GM18858 (cell line): ENCODE results near the gene NEK2.
"Not testable (repeated sequence)": the region's sequence is repeated elsewhere in the genome, so short reads cannot be mapped to it uniquely, and the experiment has no call there.

ENCODE experiments used
- ATAC-seq: cut with Tn5 transposase; IDR thresholded peaks from one replicate; pipeline ENCODE4 v1.9.1; 2021; ENCODE audit not compliant: unreplicated experiment

NEK2 gene

DNA sequence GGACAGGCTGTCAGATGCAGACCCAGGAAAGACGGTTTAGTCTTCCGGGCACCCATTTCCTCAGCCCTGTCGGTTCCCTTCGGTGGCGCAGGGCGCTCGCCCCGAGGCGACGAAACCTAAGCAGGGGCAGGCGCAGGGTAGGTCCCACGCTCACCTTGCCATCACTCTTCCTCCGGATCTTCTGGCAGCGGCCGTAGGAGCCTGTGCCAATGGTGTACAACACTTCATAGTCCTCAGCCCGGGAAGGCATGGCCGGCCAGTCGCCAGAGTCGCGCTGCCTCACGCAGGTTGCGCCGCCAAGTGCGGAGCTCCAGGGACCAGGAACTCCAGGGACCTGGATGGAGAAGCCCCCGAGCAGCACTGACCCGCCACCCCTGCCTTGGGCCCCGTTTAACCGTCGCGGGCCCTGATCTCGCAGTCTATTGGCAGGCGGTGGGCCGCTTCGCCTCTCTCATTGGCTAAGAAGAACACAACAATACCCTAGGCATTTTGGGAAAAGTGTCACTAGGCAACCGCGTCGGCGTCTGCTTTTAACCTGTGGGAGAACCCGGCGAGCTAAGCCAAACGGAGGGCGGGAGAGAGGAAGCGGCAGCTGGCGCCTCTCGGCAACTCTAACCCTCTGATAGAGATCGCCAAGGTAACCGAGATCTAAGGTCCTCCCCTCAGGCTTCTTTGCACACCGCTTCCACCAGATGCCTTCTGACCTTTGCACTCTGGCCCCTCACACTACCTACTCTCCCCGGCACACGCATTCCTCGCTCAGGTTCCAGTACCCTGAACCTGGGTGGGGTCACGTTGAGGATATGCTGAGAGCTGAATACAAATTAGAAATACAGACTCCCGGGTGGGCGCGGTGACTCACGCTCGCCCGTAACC is at the start of gene NEK2:
TSS of gene NEK2 (minus strand) at position 392 of the 876 bp plus-strand sequence. CDS start at position 250, 142 bp downstream.
- ATAC-seq, result peak; percentile 93

DNA sequence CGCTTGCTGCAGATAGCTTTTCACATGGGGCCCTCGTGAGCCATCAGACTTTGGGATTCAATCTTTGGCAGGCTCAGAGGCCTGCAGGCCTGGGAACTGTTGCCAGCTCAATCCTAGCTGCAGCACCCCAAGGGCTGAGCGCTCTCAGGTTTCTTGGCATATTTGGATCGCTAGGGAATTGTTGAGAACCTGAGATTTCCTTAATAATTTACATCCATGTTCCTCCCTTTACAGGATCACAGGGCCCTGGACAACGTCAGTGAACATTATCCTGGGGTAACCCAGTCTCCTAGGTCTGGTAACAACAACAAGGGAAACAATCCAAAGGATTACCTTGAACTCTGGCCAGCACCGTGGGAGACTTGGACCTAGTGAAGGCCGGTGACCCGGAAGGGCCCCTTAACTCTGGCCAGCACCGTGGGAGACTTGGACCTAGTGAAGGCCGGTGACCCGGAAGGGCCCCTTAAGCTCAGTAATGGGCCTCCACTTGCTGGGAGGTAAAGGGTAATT is 49.3 kb upstream of the NEK2 start:
- no peak for ATAC-seq

DNA sequence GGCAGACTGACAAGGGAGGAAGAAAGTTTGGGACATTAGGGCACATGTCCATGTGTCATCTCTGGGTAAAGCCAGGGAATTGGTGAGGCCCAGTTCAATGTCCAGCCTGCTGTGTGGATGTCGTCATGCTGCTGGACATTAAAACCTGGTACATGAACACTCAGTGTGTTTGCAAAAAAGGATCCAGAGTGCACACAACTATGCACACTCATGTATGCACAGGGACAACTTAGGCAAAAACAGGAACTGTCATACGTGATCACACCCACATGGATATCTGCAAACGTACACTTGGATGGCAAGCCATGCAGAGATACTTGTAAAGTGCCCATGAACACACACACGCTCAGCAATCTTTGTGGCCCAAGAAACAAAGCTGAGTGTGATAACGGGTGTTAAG is 47.9 kb upstream of the NEK2 start:
- no peak for ATAC-seq

DNA sequence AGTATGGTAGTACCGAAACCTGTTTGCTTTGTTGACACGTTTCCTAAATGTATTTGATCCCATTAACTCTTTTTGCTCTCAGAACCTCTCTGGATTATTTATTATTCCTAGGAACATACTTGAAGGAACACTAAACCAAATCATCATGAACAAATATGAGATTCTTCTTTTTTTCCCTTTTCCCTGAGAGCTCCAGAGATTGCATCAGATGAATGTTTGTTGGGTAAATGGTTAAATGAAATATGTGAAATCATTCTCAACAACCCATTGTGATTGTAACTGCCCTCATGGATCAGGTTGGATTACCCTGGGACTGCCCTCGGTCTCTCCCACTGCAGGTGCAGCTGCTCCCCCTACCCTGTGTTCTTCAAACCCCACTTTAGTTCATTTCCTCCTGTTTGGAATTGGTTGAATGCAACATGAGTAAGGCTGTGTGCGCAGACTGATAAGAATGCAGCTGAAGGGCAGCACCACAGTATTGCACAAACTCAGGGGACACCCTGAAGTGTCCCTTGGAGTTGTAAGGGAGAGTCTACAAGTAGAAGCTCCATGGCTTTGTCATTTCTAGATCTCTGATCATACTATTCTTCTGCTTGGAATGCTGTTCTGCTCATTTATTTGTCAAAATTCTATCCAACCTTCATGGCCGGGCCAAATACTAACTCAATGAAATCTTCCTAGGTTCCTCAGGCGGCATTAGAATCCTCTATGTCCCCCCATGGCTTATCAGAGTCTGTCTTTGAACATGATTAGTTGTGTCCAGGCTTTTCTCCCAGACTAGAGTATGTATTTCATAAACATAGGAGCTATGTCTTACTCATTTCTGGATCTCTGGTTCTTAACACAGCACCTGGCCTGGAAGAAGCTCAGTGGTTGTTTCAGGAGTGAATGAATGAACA is 47.1 kb upstream of the NEK2 start:
- no peak for ATAC-seq

DNA sequence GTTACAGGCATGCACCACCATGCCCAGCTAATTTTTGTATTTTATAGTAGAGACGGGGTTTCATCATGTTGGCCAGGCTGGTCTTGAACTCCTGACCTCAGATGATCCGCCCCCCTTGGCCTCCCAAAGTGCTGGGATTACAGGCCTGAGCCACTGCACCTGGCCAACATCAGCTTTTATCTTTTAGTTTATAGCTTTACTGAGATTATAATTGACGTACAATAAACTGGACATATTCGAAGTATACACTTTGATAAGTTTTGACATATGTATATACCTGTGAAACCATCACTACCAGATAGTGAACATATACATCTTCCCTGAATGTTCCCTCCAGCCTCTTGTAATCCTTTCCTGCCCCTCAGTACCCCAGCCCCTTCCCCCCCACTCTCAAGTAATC is 41.1 kb upstream of the NEK2 start:
- ATAC-seq, result not testable (repeated sequence)

DNA sequence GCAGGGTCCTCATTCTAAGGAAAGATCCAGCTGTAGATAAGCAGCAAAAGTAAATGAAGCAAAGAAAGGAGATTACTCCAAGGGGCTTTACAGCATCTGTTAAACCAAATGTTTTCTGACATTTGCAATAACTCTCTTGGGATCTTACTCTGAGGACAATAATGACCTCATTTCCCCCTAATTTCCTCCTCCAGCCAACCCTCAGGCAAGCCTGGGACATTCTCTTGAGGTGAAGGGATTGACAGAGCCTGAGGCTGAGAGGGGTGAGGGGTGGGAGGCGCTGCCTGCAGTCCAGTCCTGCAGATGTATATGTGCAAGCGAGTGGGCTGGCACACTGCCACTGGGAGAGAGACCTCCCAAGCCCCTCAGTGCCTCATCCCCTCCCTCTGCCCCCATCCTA is 40.5 kb upstream of the NEK2 start:
- ATAC-seq, result no peak

DNA sequence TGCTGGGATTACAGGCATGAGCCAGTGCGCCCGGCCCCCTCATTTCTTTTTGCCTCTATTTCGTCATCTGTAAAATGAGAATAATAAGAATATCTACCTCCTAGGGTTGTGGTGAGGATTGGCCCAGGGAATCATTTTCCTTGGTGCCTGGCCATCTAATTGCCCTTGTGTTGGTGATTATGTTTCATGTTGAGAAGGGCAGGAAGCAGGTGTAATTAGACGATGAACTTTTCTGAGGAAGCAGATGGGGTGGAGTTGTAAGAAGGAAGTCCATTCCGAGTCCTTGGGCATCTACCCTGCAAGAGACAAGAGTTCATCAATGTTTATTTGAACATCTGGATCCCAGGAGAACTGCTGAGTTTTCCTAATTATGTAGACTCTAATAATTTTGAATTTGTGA is 38.7 kb upstream of the NEK2 start:
- no peak for ATAC-seq

DNA sequence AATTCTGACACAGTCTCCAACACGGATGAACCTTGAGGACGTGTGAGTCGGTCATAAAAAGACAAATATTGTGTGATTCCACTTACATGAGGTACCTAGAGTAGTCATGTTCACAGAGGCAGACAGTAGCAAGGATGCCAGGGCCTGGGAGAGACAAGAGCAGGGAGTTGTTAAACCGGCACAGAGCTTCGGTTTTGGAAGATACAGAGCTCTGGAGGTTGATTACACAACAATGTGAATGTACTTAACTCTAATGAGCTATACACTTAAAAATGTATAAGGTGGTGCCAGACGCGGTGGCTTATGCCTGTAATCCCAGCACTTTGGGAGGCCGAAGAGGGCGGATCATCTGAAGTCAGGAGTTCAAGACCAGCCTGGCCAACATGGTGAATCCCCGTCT is 37.8 kb upstream of the NEK2 start:
- no peak for ATAC-seq

DNA sequence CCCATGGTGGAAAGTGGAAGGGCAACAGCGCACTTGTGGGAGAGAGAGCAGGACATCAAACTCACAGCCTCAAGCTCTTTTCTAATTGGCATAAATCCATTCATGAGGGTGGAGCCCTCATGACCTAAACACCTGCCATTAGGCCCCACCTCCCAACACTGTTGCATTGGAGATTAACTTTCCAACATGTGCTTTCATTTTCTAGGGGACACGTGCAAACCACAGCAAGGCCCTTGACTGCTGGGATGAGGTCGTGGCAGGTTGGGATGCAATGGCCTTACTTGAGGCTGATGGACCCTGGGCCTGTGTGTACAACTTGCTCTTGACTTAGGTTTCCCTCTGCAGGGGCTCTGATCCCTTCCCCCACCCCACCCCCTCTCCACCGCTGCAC is 35.9 kb upstream of the NEK2 start:
- no peak for ATAC-seq

DNA sequence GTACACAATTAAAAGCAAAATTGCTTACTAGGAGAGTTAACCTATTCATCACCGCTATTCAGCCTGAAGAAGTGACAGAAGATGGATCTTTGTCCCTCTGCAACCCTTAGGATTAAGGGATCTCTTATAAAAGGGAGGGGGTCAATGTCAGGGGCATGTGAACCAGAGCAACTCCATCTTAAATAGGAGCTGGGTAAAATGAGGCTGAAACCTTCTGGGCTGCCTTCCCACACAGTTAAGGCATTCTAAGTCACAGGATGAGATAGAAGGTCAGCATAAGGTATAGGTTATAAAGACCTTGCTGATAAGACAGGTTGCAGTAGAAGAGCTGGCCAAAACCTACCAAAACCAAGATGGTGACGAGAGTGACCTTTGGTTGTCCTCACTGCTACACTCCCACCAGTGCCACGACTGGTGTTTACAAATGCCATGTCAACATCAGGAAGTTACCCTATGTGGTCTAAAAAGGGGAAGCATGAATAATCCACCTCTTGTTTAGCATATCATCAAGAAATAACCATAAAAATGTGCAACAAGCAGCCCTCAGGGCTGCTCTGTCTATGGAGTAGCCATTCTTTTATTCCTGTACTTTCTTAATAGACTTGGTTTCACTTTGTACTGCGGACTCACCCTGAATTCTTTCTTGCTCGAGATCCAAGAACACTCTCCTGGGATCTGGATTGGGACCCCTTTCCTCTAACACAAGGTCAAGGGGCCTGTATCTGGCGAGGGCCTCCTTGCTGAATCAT is 35.3 kb upstream of the NEK2 start:
- ATAC-seq, result no peak

DNA sequence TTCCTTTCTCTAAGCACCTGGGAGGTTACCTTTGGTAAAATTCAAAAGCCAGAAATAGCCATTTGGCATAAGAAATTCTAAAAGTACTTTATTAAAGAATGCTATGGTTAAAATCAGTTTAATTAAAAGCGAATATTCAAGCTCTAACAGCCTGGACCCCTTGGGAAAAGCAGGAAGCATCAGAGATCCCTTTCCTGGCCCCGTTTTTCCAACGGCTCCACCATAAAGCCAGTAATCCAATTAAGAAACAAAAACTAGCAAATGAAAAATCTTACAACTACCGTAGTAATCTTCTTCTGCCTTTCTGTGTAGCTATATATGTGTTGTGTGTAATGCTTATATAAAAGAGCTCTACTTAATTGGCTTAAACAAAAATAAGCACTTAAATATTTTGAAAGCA is 33.5 kb upstream of the NEK2 start:
- no peak for ATAC-seq

DNA sequence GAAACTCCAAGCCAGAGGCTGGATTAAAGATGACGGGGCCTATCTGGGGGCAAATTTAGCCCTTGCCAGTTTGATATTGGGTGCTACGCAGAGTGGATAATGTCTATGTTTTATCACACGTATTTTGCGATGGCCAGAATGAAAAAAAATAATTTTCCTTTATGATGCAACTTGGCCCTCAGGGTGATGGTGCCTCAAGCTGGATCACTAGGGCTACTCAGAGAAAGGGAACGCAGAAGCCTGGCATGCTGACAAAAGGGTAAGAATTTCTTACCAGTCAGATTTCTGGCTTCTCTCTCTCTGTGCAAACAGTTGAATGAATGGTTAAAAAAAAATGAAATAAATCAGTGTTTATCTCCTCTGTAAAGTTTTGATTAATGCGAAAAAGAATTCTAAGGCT is 32.6 kb upstream of the NEK2 start:
- ATAC-seq, result no peak

DNA sequence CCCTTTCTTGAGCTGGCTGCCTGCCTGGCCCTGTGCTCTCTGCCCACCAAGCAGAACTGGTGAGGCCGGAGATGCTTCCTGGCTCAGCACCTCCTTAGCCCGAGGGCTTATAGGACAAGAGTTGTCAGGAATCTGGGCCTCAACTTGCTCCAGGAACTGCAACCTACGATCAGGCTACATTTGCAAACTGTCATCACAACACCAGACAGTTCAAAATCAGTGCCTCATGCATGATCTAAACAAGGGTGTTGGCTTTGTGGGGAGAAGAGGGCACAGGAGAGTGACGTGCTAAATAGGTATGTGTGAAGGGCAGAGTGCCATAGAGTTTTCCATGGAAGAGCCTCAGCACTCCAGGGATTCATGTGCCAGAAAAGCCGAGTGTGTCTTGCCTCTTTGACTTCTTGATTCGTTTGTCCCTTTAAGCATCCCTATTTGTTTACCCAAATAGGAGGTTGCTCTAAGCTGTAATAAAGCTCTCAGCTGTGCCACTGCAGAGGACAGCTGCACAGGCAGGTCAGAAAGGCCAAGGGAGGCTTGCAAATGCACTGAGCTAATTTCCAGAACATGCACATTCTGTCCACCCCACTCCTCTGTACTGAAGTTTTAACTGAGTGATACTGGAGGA is 30.2 kb upstream of the NEK2 start:
- no peak for ATAC-seq

DNA sequence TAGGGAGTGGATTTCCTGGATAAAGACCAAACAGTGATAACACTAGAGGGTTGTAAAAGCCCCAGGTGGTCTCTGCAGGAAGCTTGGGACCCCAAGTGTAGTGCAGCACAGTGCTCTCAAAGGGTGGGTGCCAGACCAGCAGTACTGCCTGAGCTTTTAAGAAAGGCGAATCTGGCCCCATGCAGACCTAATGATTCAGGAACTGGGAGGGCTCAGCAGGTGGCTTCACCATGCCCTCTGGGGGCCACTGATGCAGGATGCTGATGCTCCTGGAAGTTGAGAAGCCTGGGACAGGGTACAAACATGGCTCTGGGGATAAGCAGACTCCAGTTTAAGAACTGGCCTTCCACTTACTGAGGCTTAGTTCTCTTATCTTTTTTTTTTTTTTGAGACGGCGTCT is 29.1 kb upstream of the NEK2 start:
- ATAC-seq, result no peak

DNA sequence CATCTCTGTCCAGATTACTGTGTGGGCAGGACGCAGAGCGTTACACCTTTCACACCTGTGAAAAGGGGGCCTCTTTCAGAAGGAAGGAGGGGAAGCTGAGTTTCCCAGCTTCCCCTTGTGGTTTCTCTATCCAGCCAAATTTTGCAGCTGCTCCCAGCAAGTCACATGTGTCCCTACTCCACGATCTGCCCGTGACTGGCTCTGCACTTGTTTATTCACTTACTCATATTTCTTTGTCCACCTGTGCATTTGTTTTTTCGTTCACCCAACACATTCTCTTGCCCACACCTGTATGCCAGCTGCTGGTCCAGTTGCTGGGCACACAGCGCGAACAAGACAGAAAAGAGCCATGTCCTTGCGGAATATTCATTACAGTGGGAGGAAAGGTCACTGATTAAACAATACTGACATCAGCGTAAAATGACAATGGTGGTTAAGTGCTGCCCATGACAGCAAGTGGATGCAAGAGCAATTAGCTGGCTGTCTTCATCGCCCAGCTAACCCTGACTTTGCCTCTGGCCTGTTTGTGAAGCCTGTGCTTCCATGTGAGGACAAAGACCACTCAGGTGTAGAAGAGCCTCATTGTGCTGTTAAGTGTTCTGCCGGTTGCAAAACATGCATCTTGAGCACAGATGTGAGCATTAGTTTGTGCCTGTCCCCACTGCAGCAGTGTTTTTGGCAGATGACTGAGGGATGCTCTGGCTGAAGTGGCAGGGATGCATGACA is 28.6 kb upstream of the NEK2 start:
- no peak for ATAC-seq

DNA sequence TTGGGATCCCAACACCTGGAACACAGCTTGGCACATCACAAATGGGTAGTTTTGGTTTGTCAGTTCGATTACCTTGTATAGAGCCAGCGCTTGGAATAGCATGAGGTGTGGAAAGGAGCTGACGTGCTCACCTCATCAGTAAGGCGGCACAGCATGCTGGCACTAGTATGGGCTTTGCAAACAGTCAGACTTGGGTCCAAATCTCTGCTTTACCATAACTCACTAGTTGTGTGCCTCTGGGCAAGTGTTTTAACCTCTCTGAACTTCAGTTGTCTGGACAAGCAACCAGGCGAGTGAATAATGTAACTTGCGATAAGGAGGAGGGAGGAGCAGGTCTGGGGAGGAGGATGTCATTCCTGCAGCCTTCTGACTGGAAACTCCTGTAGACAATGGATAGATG is 26.3 kb upstream of the NEK2 start:
- no peak for ATAC-seq

DNA sequence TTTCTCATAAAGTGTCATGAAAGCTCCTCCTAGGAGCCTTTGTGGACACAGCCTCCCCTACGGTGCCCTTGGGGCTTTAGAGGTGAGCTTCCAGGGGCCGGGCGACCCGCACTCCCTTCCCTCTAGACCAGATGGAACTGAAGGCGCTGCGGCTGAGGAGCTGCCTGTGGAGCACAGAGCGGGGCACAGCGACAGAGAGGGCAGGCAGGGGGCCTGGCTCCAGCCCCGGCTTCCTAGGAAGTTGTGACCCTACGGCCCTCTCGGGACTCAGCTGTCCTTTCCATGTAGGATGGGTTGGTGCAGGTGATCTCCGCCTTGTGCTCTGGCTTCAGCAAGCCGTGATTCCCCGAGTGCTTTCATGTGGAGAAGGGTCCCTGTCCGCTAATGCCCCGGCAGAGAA is 23.6 kb upstream of the NEK2 start:
- ATAC-seq, result no peak

DNA sequence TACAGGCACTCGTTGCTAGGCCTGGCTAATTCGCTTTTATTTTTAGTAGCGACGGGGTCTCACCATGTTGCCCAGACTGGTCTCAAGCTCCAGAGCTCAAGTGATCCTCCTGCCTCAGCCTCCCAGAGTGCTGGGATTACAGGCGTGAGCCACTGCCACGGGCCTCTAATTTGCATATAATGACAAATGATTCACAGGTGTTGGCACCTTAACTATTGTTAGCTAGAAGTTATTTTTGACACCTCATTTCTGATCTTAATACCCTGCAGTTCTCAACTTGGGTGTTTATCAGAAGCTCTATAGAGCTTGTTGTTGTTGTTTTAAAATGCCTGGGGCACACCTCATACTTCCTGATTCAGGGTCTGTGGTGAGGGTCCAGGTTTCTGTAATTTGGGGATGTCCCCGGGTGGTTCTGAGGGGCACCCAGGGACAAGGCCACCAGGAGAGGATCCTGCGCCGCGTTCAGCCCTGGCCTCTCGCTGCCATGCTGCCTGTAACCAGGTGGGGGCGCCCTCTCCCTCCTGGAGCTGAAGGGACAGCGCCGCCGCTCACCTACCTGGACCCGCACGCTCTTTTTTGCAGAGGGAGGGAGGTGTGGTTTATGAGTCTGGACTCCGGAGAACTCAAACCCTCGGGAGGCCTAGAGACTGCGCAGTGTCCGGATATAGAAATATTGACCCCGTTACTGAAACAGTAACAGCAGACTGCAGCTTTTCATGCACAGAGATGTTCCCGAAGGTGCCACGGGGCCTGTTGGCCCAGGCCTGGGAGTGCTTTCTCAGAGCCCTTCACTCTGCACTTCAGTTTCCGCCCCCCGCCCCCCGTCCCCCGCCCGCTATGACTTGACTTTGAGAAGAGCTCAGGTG is 23.0 kb upstream of the NEK2 start:
- ATAC-seq, result peak; percentile 42

DNA sequence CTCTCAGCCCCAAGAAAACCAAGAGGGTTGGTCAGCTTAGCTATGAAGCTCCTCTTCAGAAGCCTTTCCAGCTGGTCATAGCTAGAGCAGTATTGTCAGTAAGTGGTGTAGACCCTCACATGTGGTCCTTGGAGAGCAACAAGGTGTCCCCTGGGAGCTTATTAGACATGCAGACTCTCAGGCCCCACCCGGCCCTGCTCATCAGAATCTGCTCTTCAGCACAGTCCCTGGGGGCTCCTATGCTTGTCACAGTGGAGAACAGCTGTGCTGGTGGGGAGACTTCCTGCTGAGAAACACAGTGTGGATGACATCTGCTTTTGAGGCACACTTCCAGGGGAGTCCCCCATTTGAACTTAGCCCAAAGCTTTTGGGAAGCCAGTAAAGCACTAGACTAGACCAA is 21.9 kb upstream of the NEK2 start:
- ATAC-seq, result peak; percentile 61
